ENCODE data around the gene MRS2. TPM values are rescaled to one million over a fixed set of nuclear protein-coding genes. Genes with fewer than 3 reads are reported as not detected.
"Not testable (repeated sequence)": the region's sequence is repeated elsewhere in the genome, so short reads cannot be mapped to it uniquely, and the experiment has no call there.

Gene MRS2
- total RNA-seq, 1 donor from 2014 or later, result 49.4 TPM

DNA sequence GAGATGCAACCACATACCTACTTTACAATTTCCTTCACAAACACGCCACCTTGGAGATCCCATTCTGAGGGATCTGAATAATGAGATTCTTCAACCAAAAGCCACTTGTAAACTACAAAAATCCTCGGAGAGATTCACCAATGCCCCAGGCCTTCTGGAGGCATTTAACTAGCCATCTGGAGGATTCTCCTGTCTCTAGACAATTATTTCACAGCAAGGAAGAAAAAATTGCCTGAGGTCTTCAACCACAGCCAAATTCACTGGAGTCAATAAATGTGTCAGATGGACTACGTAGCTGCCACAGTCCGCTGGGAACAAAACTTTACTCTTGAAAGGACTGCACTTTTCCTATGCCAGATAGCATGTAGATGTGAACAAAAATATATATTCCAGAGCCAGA is 25.9 kb upstream of the MRS2 start:
- H3K9me3 Mint-ChIP-seq (ENCODE audit: low read depth), result peaks cover under 1% of the 10 kb centered on the region
- H3K4me1 Mint-ChIP-seq (ENCODE audit: low read depth), result peaks cover 8% of the 10 kb centered on the region
- no peak for DNase-seq (ENCODE audit: low spot score, unreplicated experiment)
- H3K36me3 Mint-ChIP-seq (ENCODE audit: insufficient read depth), result no peaks in the 10 kb centered on the region
- H3K27me3 Mint-ChIP-seq, result no peaks in the 10 kb centered on the region
- no peak overlapping the region for H3K27ac Mint-ChIP-seq
- H3K4me3 Mint-ChIP-seq (ENCODE audit: low read depth), result no peak overlapping the region
- TF ChIP-seq, protein P1, sequence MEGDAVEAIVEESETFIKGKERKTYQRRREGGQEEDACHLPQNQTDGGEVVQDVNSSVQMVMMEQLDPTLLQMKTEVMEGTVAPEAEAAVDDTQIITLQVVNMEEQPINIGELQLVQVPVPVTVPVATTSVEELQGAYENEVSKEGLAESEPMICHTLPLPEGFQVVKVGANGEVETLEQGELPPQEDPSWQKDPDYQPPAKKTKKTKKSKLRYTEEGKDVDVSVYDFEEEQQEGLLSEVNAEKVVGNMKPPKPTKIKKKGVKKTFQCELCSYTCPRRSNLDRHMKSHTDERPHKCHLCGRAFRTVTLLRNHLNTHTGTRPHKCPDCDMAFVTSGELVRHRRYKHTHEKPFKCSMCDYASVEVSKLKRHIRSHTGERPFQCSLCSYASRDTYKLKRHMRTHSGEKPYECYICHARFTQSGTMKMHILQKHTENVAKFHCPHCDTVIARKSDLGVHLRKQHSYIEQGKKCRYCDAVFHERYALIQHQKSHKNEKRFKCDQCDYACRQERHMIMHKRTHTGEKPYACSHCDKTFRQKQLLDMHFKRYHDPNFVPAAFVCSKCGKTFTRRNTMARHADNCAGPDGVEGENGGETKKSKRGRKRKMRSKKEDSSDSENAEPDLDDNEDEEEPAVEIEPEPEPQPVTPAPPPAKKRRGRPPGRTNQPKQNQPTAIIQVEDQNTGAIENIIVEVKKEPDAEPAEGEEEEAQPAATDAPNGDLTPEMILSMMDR (IDR thresholded peaks at IDR 0.05; ENCODE audit: unreplicated experiment), result no peak

DNA sequence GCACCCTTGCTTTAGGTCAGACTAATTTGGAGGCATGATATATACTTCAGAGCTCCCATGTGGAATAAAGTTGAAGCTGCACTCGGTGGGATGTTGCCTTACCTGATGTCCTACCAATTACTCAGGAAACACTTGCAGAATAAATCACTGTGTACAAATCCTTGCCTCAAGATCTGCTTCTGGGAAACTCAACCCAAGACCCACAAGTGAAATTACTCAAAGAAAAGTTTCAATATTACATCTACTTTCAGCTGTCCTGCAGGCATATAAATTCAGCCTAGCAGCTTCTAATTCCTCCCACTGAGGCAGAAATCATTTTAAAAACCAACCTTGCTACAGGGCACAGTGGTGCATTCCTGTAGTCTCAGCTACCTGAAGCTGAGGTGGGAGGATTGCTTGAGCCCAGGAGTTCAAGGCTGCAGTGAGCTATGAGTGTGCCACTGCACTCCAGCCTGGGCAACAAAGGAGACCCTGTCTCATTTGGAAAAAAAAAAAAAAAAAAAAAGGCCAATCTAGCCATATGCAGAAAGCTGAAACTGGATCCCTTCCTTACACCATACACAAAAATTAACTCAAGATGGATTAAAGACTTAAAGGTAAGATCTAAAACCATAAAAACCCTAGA is 24.2 kb upstream of the MRS2 start:
- peaks cover 21% of the 10 kb centered on the region for H3K4me1 Mint-ChIP-seq (ENCODE audit: low read depth)
- no peaks in the 10 kb centered on the region for H3K27me3 Mint-ChIP-seq
- TF ChIP-seq, protein P1 (IDR thresholded peaks at IDR 0.05; ENCODE audit: unreplicated experiment), result no peak
- peaks cover under 1% of the 10 kb centered on the region for H3K36me3 Mint-ChIP-seq (ENCODE audit: insufficient read depth)
- H3K4me3 Mint-ChIP-seq (ENCODE audit: low read depth), result no peak overlapping the region
- DNase-seq (ENCODE audit: low spot score, unreplicated experiment), result no peak
- H3K27ac Mint-ChIP-seq, result no peak overlapping the region
- H3K9me3 Mint-ChIP-seq (ENCODE audit: low read depth), result peaks cover under 1% of the 10 kb centered on the region

DNA sequence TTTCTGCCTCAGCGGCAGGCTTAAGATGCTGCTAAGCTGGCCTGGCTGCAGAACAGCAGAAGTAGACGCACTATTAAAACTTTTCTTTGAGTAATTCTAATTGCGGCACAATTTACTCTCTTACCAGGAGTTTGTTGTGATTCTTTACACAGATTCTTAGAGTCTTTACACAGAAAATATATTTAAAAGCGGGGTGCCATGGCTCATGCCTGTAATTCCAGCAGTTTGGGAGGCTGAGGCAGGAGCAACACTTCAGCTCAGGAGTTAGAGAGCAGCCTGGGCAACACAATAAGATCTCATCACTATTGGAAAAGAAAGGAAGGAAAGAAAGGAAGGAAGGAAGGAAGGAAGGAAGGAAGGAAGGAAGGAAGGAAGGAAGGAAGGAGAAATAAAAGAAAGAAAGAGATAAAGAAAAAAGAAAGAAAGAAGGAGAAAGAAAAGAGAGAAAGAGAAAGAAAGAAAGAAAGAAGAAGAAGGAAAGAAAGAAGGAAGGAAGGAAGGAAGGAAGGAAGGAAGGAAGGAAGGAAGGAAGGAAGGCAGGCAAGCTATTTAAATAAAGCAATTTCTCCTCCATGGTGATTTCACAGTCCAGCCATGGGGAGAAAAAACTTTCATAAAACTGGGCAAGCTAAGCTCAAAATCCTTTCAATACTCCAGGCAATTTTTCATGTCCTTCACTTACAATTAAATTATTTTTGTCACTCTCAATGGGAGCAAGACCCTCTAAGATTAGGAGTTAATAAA is 21.1 kb upstream of the MRS2 start:
- peaks cover 2% of the 10 kb centered on the region for H3K36me3 Mint-ChIP-seq (ENCODE audit: insufficient read depth)
- TF ChIP-seq, protein P1 (IDR thresholded peaks at IDR 0.05; ENCODE audit: unreplicated experiment), result no peak
- H3K27ac Mint-ChIP-seq, result peak overlapping the region; percentile 95
- H3K4me3 Mint-ChIP-seq (ENCODE audit: low read depth), result no peak overlapping the region
- no peak for DNase-seq (ENCODE audit: low spot score, unreplicated experiment)
- H3K9me3 Mint-ChIP-seq (ENCODE audit: low read depth), result peaks cover 3% of the 10 kb centered on the region
- no peaks in the 10 kb centered on the region for H3K27me3 Mint-ChIP-seq
- peaks cover 31% of the 10 kb centered on the region for H3K4me1 Mint-ChIP-seq (ENCODE audit: low read depth)

DNA sequence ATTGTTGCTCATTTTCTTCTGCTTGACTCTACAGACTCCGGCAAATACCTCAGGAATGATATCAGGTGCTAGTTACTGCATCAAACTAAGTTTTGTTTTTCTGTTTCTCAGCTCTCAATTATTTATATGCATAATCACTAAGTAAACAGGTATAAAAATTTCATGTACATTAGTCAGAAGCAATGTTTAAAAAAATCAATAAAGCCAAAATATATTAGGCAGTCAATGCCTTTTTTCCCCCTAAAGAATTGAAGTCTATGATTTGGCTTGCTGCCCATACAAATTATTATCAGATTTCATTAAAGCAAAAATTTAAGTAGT is 20.6 kb upstream of the MRS2 start:
- TF ChIP-seq, protein P1 (IDR thresholded peaks at IDR 0.05; ENCODE audit: unreplicated experiment), result no peak
- H3K4me3 Mint-ChIP-seq (ENCODE audit: low read depth), result no peak overlapping the region
- no peak for DNase-seq (ENCODE audit: low spot score, unreplicated experiment)
- H3K9me3 Mint-ChIP-seq (ENCODE audit: low read depth), result peaks cover 3% of the 10 kb centered on the region
- no peaks in the 10 kb centered on the region for H3K27me3 Mint-ChIP-seq
- peak overlapping the region; percentile 95 for H3K27ac Mint-ChIP-seq
- peaks cover 2% of the 10 kb centered on the region for H3K36me3 Mint-ChIP-seq (ENCODE audit: insufficient read depth)
- H3K4me1 Mint-ChIP-seq (ENCODE audit: low read depth), result peaks cover 30% of the 10 kb centered on the region

DNA sequence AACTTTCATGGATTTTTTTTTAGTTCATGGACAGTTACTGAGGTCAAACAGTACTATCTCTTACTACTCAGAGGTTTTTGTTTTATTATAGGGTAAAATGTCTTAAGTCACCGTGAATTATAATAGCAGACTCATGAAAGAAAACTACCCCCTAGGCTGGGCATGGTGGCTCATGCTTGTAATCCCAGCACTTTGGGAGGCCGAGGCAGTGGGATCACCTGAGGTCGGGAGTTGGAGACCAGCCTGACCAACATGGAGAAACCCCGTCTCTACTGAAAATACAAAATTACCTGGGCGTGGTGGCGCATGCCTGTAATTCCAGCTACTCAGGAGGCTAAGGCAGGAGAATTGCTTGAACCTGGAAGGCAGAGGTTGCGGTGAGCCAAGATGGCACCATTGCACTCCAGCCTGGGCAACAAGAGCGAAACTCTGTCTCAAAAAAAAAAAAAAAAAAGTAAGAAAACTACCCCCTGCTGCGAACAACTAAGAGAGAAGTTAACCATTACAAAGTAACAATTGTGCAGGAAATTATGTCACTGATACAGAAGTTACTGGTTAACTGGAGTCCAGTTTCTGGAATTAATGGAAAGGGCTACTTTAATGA is 19.7 kb upstream of the MRS2 start:
- Mint-ChIP-seq H3K27ac (peak overlapping the region; percentile 95), H3K4me3 (ENCODE audit: low read depth) (peak overlapping the region; percentile 50), H3K4me1 (ENCODE audit: low read depth) (peaks cover 30% of the 10 kb centered on the region)
- not testable (repeated sequence) for H3K36me3 Mint-ChIP-seq (ENCODE audit: insufficient read depth); H3K9me3 Mint-ChIP-seq (ENCODE audit: low read depth); DNase-seq (ENCODE audit: low spot score, unreplicated experiment); H3K27me3 Mint-ChIP-seq

DNA sequence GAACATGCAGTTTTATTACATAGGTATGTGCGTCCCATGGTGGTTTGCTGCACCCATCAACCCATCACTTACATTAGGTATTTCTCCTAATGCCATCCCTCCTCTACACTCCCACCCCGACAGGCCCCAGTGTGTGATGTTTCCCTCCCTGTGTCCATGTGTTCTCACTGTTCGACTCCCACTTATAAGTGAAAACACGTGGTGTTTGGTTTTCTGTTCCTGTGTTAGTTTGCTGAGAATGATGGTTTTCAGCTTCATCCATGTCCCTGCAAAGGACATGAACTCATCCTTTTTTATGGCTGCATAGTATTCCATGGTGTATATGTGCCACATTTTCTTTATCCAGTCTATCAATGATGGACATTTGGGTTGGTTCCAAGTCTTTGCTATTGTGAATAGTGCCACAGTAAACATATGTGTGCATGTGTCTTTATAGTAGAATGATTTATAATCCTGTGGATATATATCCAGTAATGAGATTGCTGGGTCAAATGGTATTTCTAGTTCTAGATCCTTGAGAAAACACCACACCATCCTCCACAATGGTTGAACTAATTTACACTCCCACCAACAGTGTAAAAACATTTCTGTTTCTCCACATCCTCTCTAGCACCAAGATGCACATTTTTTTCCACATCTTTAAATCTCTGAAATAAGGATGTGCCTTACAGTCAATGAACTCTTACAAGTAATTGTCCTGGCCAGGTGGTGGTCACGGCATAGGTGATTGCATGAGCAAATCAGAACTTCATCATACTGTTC is 18.2 kb upstream of the MRS2 start:
- not testable (repeated sequence) for H3K36me3 Mint-ChIP-seq (ENCODE audit: insufficient read depth); H3K27me3 Mint-ChIP-seq; H3K4me3 Mint-ChIP-seq (ENCODE audit: low read depth); H3K9me3 Mint-ChIP-seq (ENCODE audit: low read depth); H3K27ac Mint-ChIP-seq; DNase-seq (ENCODE audit: low spot score, unreplicated experiment)
- H3K4me1 Mint-ChIP-seq (ENCODE audit: low read depth), result peaks cover 30% of the 10 kb centered on the region
